SK-N-SH treated with all-trans-retinoic acid at 6 μM for 48 hours (cell line): Measurements from ENCODE around the gene BEST4.

Experiments
- ESRRG ChIP-seq: fragments of 250-450 bp; sonication (Bioruptor Pico); IDR thresholded peaks from 2 replicates; pipeline ENCODE4 v1.6.1; 2021; ENCODE audit warnings: mild to moderate bottlenecking
- OSR1 ChIP-seq: fragments of 250-450 bp; sonication (Bioruptor Pico); IDR thresholded peaks from 2 replicates; pipeline ENCODE4 v1.8.0; 2022; ENCODE audit warnings: moderate library complexity, mild to moderate bottlenecking, inconsistent platforms
- ZNF70 ChIP-seq: fragments of 450-650 bp; formaldehyde crosslinking; IDR thresholded peaks from 2 replicates; pipeline ENCODE4 v1.5.0; 2020; ENCODE audit warnings: mild to moderate bottlenecking, moderate library complexity
- TF ChIP-seq, protein P1 (sequence below): fragments of 250-450 bp; sonication (Bioruptor Pico); IDR thresholded peaks from 2 replicates; pipeline ENCODE4 v1.8.0; 2021; ENCODE audit warnings: low read depth, mild to moderate bottlenecking, moderate library complexity, borderline replicate concordance

Gene BEST4

DNA sequence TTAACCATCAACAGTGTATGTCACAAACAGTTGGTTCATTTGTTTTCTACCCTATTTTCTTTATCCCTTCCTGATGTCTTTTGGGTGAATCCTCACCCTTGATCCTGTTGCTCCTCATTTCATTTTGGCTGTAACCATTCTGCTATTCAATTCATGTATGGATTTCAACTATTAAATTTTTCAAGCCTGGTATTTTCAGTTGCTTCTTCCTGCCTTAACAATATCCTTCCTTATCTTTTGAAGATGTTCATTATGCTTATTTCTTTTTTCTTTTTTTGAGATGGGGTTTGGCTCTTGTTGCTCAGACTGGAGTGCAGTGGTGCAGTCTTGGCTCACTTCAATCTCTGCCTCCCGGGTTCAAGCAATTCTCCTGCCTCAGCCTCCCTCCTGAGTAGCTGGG is 54.2 kb downstream of the BEST4 start (continued):
- TF ChIP-seq OSR1 (CRISPR knock-in tag) (no peak), ESRRG (CRISPR knock-in tag) (no peak), ZNF70 (CRISPR knock-in tag) (no peak)
- TF ChIP-seq, protein P1, sequence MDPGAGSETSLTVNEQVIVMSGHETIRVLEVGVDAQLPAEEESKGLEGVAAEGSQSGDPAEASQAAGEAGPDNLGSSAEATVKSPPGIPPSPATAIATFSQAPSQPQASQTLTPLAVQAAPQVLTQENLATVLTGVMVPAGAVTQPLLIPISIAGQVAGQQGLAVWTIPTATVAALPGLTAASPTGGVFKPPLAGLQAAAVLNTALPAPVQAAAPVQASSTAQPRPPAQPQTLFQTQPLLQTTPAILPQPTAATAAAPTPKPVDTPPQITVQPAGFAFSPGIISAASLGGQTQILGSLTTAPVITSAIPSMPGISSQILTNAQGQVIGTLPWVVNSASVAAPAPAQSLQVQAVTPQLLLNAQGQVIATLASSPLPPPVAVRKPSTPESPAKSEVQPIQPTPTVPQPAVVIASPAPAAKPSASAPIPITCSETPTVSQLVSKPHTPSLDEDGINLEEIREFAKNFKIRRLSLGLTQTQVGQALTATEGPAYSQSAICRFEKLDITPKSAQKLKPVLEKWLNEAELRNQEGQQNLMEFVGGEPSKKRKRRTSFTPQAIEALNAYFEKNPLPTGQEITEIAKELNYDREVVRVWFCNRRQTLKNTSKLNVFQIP (CRISPR knock-in tag), result no peak
- TF ChIP-seq, all 23 proteins: peak for 0
